Ectodermal cell (in vitro differentiated cells): ENCODE measurements around the gene MCM9.

Experiments
- H3K27ac ChIP-seq: 2 replicates; pipeline ENCODE4 v1.7.0; 2013; ENCODE audit warnings: mild to moderate bottlenecking, low read depth, low read length; ENCODE audit not compliant: insufficient read depth, poor library complexity, severe bottlenecking
- H3K27me3 ChIP-seq: 2 replicates; pipeline ENCODE4 v1.7.0; 2013; ENCODE audit warnings: mild to moderate bottlenecking, low read length; ENCODE audit not compliant: insufficient read depth, control insufficient read depth, poor library complexity, severe bottlenecking
- H3K36me3 ChIP-seq: one replicate; pipeline ENCODE4 v1.7.0; 2013; ENCODE audit warnings: low read length; ENCODE audit not compliant: control insufficient read depth, insufficient read depth
- H3K4me1 ChIP-seq: one replicate; pipeline ENCODE4 v1.7.0; 2013; ENCODE audit warnings: low read length; ENCODE audit not compliant: control insufficient read depth, insufficient read depth
- H3K4me3 ChIP-seq: 2 replicates; pipeline ENCODE4 v1.7.0; 2013; ENCODE audit warnings: low read depth, low read length, control low read depth; ENCODE audit not compliant: insufficient read depth
- H3K9me3 ChIP-seq: 2 replicates; pipeline ENCODE4 v1.7.0; 2013; ENCODE audit warnings: mild to moderate bottlenecking, low read length, moderate library complexity; ENCODE audit not compliant: control insufficient read depth
- WGBS, 2 experiments: methylation state at CpG; one replicate each; pipeline ENCODE4 v1.1.7; 2013; ENCODE audit warnings: missing lambda C conversion rate in 2 of 2; 5-methylcytosine and 5-hydroxymethylcytosine counted together

MCM9 gene

GRCh38 chr6:118895859-118896258 lies 39.1 kb downstream of the MCM9 start:
- Histone ChIP-seq H3K4me3 (peak overlapping the region; percentile 78), H3K27ac (no peak overlapping the region)
- 8% methylated on average over 2 of the region's 2 CpGs; no CpG with 5 or more reads in 1 of the 2 experiments for WGBS, 2 experiments

GRCh38 chr6:118895261-118895560 lies 39.7 kb downstream of the MCM9 start:
- H3K9me3 ChIP-seq, result no peaks in the 10 kb centered on the region
- H3K4me1 ChIP-seq, result peaks cover 8% of the 10 kb centered on the region
- 0% methylated on average over 10 to 11 of the region's 11 CpGs for WGBS, 2 experiments
- no peaks in the 10 kb centered on the region for H3K27me3 ChIP-seq
- H3K27ac ChIP-seq, result no peak overlapping the region
- H3K36me3 ChIP-seq, result peaks cover 3% of the 10 kb centered on the region
- H3K4me3 ChIP-seq, result peak overlapping the region; percentile 78

More at GRCh38 chr6:118895859-118896258, 39.1 kb downstream of the MCM9 start:
- H3K36me3 ChIP-seq, result peaks cover 3% of the 10 kb centered on the region
- no peaks in the 10 kb centered on the region for H3K27me3 ChIP-seq
- H3K4me1 ChIP-seq, result peaks cover 8% of the 10 kb centered on the region
- H3K9me3 ChIP-seq, result no peaks in the 10 kb centered on the region

GRCh38 chr6:118894425-118895260 lies 40.3 kb downstream of the MCM9 start:
- Histone ChIP-seq H3K36me3 (peaks cover 3% of the 10 kb centered on the region), H3K27ac (peak overlapping the region; percentile 82), H3K27me3 (no peaks in the 10 kb centered on the region), H3K4me1 (peaks cover 5% of the 10 kb centered on the region), H3K4me3 (peak overlapping the region; percentile 78), H3K9me3 (no peaks in the 10 kb centered on the region)
- WGBS, 2 experiments, result 0% methylated on average over 102 of the region's 102 CpGs

- peaks cover 3% of the 10 kb centered on the region for H3K36me3 ChIP-seq
- H3K9me3 ChIP-seq, result no peaks in the 10 kb centered on the region
- 0% methylated on average over 51 of the region's 51 CpGs for WGBS, 2 experiments
- H3K27me3 ChIP-seq, result no peaks in the 10 kb centered on the region
- no peaks in the 10 kb centered on the region for H3K4me1 ChIP-seq
- H3K27ac ChIP-seq, result peak within 1 kb of the TSS; percentile 82
- peak within 1 kb of the TSS; percentile 78 for H3K4me3 ChIP-seq
These were observed 41.0 kb downstream of the MCM9 start, which contains the start of gene ASF1A for GRCh38 chr6:118893807-118894424. TSS of gene ASF1A (plus strand) at chr6:118894152. CDS start at chr6:118894414, 262 bp downstream.

- 18 to 19% methylated on average over 18 of the region's 18 CpGs for WGBS, 2 experiments
- Histone ChIP-seq H3K4me1 (no peaks in the 10 kb centered on the region), H3K9me3 (no peaks in the 10 kb centered on the region), H3K27me3 (no peaks in the 10 kb centered on the region), H3K27ac (peak overlapping the region; percentile 52), H3K36me3 (peaks cover 3% of the 10 kb centered on the region), H3K4me3 (peak overlapping the region; percentile 56)
These were observed 41.7 kb downstream of the MCM9 start for GRCh38 chr6:118893064-118893806.

GRCh38 chr6:118892355-118892991 lies 42.5 kb downstream of the MCM9 start:
- WGBS, 2 experiments, result 80 to 85% methylated on average over 6 of the region's 6 CpGs
- peak overlapping the region; percentile 56 for H3K4me3 ChIP-seq
- H3K27ac ChIP-seq, result no peak overlapping the region
- no peaks in the 10 kb centered on the region for H3K9me3 ChIP-seq
- peaks cover 3% of the 10 kb centered on the region for H3K36me3 ChIP-seq
- H3K27me3 ChIP-seq, result no peaks in the 10 kb centered on the region
- H3K4me1 ChIP-seq, result no peaks in the 10 kb centered on the region

- H3K27ac ChIP-seq, result no peak overlapping the region
- no peak overlapping the region for H3K4me3 ChIP-seq
- H3K4me1 ChIP-seq, result no peaks in the 10 kb centered on the region
- no peaks in the 10 kb centered on the region for H3K9me3 ChIP-seq
- no peaks in the 10 kb centered on the region for H3K27me3 ChIP-seq
- 89% methylated on average over 5 of the region's 5 CpGs for WGBS, 2 experiments
- H3K36me3 ChIP-seq, result no peaks in the 10 kb centered on the region
These were observed 43.8 kb downstream of the MCM9 start for GRCh38 chr6:118890997-118891790.

- 90 to 96% methylated on average over 4 of the region's 4 CpGs for WGBS, 2 experiments
- no peaks in the 10 kb centered on the region for H3K9me3 ChIP-seq
- H3K27me3 ChIP-seq, result no peaks in the 10 kb centered on the region
- H3K36me3 ChIP-seq, result no peaks in the 10 kb centered on the region
- H3K4me3 ChIP-seq, result no peak overlapping the region
- no peaks in the 10 kb centered on the region for H3K4me1 ChIP-seq
- no peak overlapping the region for H3K27ac ChIP-seq
These were observed 45.8 kb downstream of the MCM9 start for GRCh38 chr6:118889163-118889562.

GRCh38 chr6:118886641-118887040 lies 48.3 kb downstream of the MCM9 start:
- H3K4me3 ChIP-seq, result no peak overlapping the region
- WGBS, 2 experiments, result 96 to 98% methylated on average over 6 of the region's 6 CpGs
- no peak overlapping the region for H3K27ac ChIP-seq
- no peaks in the 10 kb centered on the region for H3K27me3 ChIP-seq
- no peaks in the 10 kb centered on the region for H3K9me3 ChIP-seq
- no peaks in the 10 kb centered on the region for H3K36me3 ChIP-seq
- peaks cover 3% of the 10 kb centered on the region for H3K4me1 ChIP-seq
